Mesodermal cell (in vitro differentiated cells): ENCODE measurements around the gene NT5DC4.

ENCODE experiments used
- H3K27ac ChIP-seq: 2 replicates; pipeline ENCODE4 v1.7.0; 2013; ENCODE audit warnings: mild to moderate bottlenecking, low read depth, low read length, moderate library complexity; ENCODE audit not compliant: severe bottlenecking
- H3K36me3 ChIP-seq: 2 replicates; pipeline ENCODE4 v1.7.1; 2013; ENCODE audit warnings: mild to moderate bottlenecking, low read length, moderate library complexity; ENCODE audit not compliant: control insufficient read depth, insufficient read depth
- H3K4me1 ChIP-seq: one replicate; pipeline ENCODE4 v1.7.1; 2013; ENCODE audit warnings: mild to moderate bottlenecking, low read length; ENCODE audit not compliant: insufficient read depth, control insufficient read depth, poor library complexity, severe bottlenecking
- H3K4me3 ChIP-seq: 2 replicates; pipeline ENCODE4 v1.7.0; 2013; ENCODE audit warnings: low read length, control low read depth, mild to moderate bottlenecking; ENCODE audit not compliant: insufficient read depth, poor library complexity, severe bottlenecking; ENCODE audit errors: extremely low read depth
- H3K9me3 ChIP-seq: 2 replicates; pipeline ENCODE4 v1.7.1; 2013; ENCODE audit warnings: mild to moderate bottlenecking, low read length, moderate library complexity; ENCODE audit not compliant: control insufficient read depth
- WGBS, 2 experiments: methylation state at CpG; one replicate each; pipeline ENCODE4 v1.1.5; 2013; ENCODE audit warnings: missing lambda C conversion rate in 2 of 2; ENCODE audit not compliant: insufficient coverage in 2 of 2; 5-methylcytosine and 5-hydroxymethylcytosine counted together

The NT5DC4 gene

GRCh38 chr2:112755444-112755843 is 34.6 kb downstream of the NT5DC4 start:
- Histone ChIP-seq H3K4me3 (no peak overlapping the region), H3K27ac (no peak overlapping the region), H3K36me3 (peaks cover 80% of the 10 kb centered on the region), H3K9me3 (no peaks in the 10 kb centered on the region), H3K4me1 (no peaks in the 10 kb centered on the region)
- 96 to 100% methylated on average over 2 of the region's 4 CpGs for whole genome bisulfite sequencing, 2 experiments

- no CpG with 5 or more reads among the region's 3 CpGs for WGBS, 2 experiments
- H3K27ac ChIP-seq: no peak overlapping the region
- no peak overlapping the region for H3K4me3 ChIP-seq
Observed at GRCh38 chr2:112756207-112756606, 35.4 kb downstream of the NT5DC4 start.

GRCh38 chr2:112757265-112757664 is 36.4 kb downstream of the NT5DC4 start:
- H3K4me3 ChIP-seq: no peak overlapping the region
- H3K36me3 ChIP-seq: peaks cover 87% of the 10 kb centered on the region
- H3K4me1 ChIP-seq: no peaks in the 10 kb centered on the region
- 88% methylated on average over 1 of the region's 3 CpGs; no CpG with 5 or more reads in 1 of the 2 experiments for WGBS, 2 experiments
- no peak overlapping the region for H3K27ac ChIP-seq
- no peaks in the 10 kb centered on the region for H3K9me3 ChIP-seq

More at GRCh38 chr2:112756207-112756606, 35.4 kb downstream of the NT5DC4 start:
- H3K36me3 ChIP-seq: peaks cover 82% of the 10 kb centered on the region
- H3K9me3 ChIP-seq: no peaks in the 10 kb centered on the region
- H3K4me1 ChIP-seq: no peaks in the 10 kb centered on the region

- WGBS, 2 experiments: no CpG with 5 or more reads among the region's 2 CpGs
- H3K27ac ChIP-seq: no peak overlapping the region
- peaks cover 8% of the 10 kb centered on the region for H3K4me1 ChIP-seq
- H3K9me3 ChIP-seq: no peaks in the 10 kb centered on the region
- H3K36me3 ChIP-seq: peaks cover 77% of the 10 kb centered on the region
- H3K4me3 ChIP-seq: no peak overlapping the region
Observed at GRCh38 chr2:112758711-112759110, 37.9 kb downstream of the NT5DC4 start.

- WGBS, 2 experiments: 100% methylated on average over 1 of the region's 1 CpG; no CpG with 5 or more reads in 1 of the 2 experiments
- peaks cover 62% of the 10 kb centered on the region for H3K36me3 ChIP-seq
- no peak overlapping the region for H3K4me3 ChIP-seq
- no peaks in the 10 kb centered on the region for H3K9me3 ChIP-seq
- peaks cover 8% of the 10 kb centered on the region for H3K4me1 ChIP-seq
- no peak overlapping the region for H3K27ac ChIP-seq
Observed at GRCh38 chr2:112760149-112760548, 39.3 kb downstream of the NT5DC4 start.

GRCh38 chr2:112762276-112762675 is 41.5 kb downstream of the NT5DC4 start:
- H3K36me3 ChIP-seq: peaks cover 41% of the 10 kb centered on the region
- 93 to 97% methylated on average over 4 of the region's 4 CpGs for WGBS, 2 experiments
- H3K4me1 ChIP-seq: peaks cover 8% of the 10 kb centered on the region

GRCh38 chr2:112764071-112765044 is 43.5 kb downstream of the NT5DC4 start, which contains the start of gene CKAP2L:
CKAP2L (minus strand) TSS chr2:112764609; CDS start chr2:112764598, 11 bp downstream.
- Histone ChIP-seq H3K4me3 (peak within 1 kb of the TSS; percentile 82), H3K9me3 (no peaks in the 10 kb centered on the region), H3K27ac (peak within 1 kb of the TSS; percentile 30), H3K4me1 (peaks cover 8% of the 10 kb centered on the region), H3K36me3 (peaks cover 21% of the 10 kb centered on the region)
- WGBS, 2 experiments: 0 to 1% methylated on average over 66 to 75 of the region's 79 CpGs

More at GRCh38 chr2:112762276-112762675, 41.5 kb downstream of the NT5DC4 start:
- no peaks in the 10 kb centered on the region for H3K9me3 ChIP-seq
- no peak overlapping the region for H3K27ac ChIP-seq
- no peak overlapping the region for H3K4me3 ChIP-seq

- peaks cover 16% of the 10 kb centered on the region for H3K36me3 ChIP-seq
- 100% methylated on average over 1 of the region's 4 CpGs; no CpG with 5 or more reads in 1 of the 2 experiments for WGBS, 2 experiments
Observed at GRCh38 chr2:112765251-112765650, 44.4 kb downstream of the NT5DC4 start.

GRCh38 chr2:112767693-112768330 is 47.0 kb downstream of the NT5DC4 start:
- 90 to 100% methylated on average over 2 of the region's 6 CpGs for WGBS, 2 experiments
- H3K4me1 ChIP-seq: peaks cover 6% of the 10 kb centered on the region
- no peaks in the 10 kb centered on the region for H3K9me3 ChIP-seq
- H3K36me3 ChIP-seq: no peaks in the 10 kb centered on the region
- no peak overlapping the region for H3K27ac ChIP-seq
- no peak overlapping the region for H3K4me3 ChIP-seq

More at GRCh38 chr2:112765251-112765650, 44.4 kb downstream of the NT5DC4 start:
- Histone ChIP-seq H3K4me3 (peak overlapping the region; percentile 82), H3K27ac (no peak overlapping the region), H3K9me3 (no peaks in the 10 kb centered on the region), H3K4me1 (peaks cover 8% of the 10 kb centered on the region)

GRCh38 chr2:112768432-112768831 is 47.6 kb downstream of the NT5DC4 start:
- Histone ChIP-seq H3K4me1 (peaks cover under 1% of the 10 kb centered on the region), H3K4me3 (no peak overlapping the region), H3K9me3 (no peaks in the 10 kb centered on the region), H3K36me3 (no peaks in the 10 kb centered on the region), H3K27ac (no peak overlapping the region)
- WGBS, 2 experiments: 86% methylated on average over 1 of the region's 1 CpG; no CpG with 5 or more reads in 1 of the 2 experiments
